ENCODE data around the gene ADTRP. TPM values are rescaled to one million over a fixed set of nuclear protein-coding genes. Genes with fewer than 3 reads are reported as not detected.

ADTRP gene
- total RNA-seq, 4 donors from 2014 or later = 0.66 to 0.92 TPM; not detected in 2

- H3K27me3 ChIP-seq = no peaks in the 10 kb centered on the region
- H3K27ac ChIP-seq (replicated peaks in 1 of 4) = no peak overlapping the region
- H3K9me3 ChIP-seq = no peaks in the 10 kb centered on the region
- TF ChIP-seq EP300 (IDR thresholded peaks at IDR 0.05) = no peak
- no peak for TF ChIP-seq CTCF (IDR thresholded peaks at IDR 0.05)
- TF ChIP-seq POLR2AphosphoS5 (IDR thresholded peaks at IDR 0.05) = no peak
- no peak for TF ChIP-seq POLR2A (IDR thresholded peaks at IDR 0.05; ENCODE audit: low read depth)
- no peak overlapping the region for H3K4me3 ChIP-seq
- H3K36me3 ChIP-seq = no peaks in the 10 kb centered on the region
- DNase-seq (ENCODE audit: extremely low spot score) = no peak
- intact Hi-C loops (cut with DNase I) = no loop called here
- peaks cover 0 to 11% (median 5%) of the 10 kb centered on the region in 4 donors for H3K4me1 ChIP-seq
- WGBS = 84% methylated on average over 4 of the region's 6 CpGs
Observed at GRCh38 chr6:11779329-11780096, 910 bp upstream of the ADTRP start.

GRCh38 chr6:11778036-11778435 is 567 bp downstream of the ADTRP start:
- Histone ChIP-seq H3K27ac (replicated peaks in 1 of 4) (no peak overlapping the region), H3K4me1 (peaks cover 0 to 11% (median 5%) of the 10 kb centered on the region in 4 donors), H3K27me3 (no peaks in the 10 kb centered on the region), H3K9me3 (no peaks in the 10 kb centered on the region), H3K36me3 (no peaks in the 10 kb centered on the region), H3K4me3 (no peak overlapping the region)
- DNase-seq (ENCODE audit: extremely low spot score) = no peak
- WGBS = 96% methylated on average over 2 of the region's 2 CpGs
- intact Hi-C loops (cut with DNase I) = no loop called here
- TF ChIP-seq POLR2A (IDR thresholded peaks at IDR 0.05; ENCODE audit: low read depth) (no peak), POLR2AphosphoS5 (IDR thresholded peaks at IDR 0.05) (no peak), EP300 (IDR thresholded peaks at IDR 0.05) (no peak), CTCF (IDR thresholded peaks at IDR 0.05) (no peak)

GRCh38 chr6:11775791-11776409 is 2.7 kb downstream of the ADTRP start:
- Histone ChIP-seq H3K27ac (replicated peaks in 1 of 4) (no peak overlapping the region), H3K36me3 (no peaks in the 10 kb centered on the region), H3K4me1 (peaks cover 8 to 16% (median 12%) of the 10 kb centered on the region in 4 donors), H3K9me3 (no peaks in the 10 kb centered on the region), H3K27me3 (no peaks in the 10 kb centered on the region), H3K4me3 (no peak overlapping the region)
- no peak for DNase-seq (ENCODE audit: extremely low spot score)
- TF ChIP-seq POLR2A (IDR thresholded peaks at IDR 0.05; ENCODE audit: low read depth) (no peak), CTCF (IDR thresholded peaks at IDR 0.05) (no peak), EP300 (IDR thresholded peaks at IDR 0.05) (no peak)
- 93% methylated on average over 8 of the region's 8 CpGs for WGBS
- intact Hi-C loops (cut with DNase I) = no loop called here

- Histone ChIP-seq H3K4me1 (peaks cover 15 to 25% (median 24%) of the 10 kb centered on the region in 4 donors), H3K27me3 (no peaks in the 10 kb centered on the region), H3K36me3 (no peaks in the 10 kb centered on the region), H3K9me3 (no peaks in the 10 kb centered on the region), H3K27ac (replicated peaks in 1 of 4) (no peak overlapping the region), H3K4me3 (no peak overlapping the region)
- intact Hi-C loops (cut with DNase I) = no loop called here
- TF ChIP-seq EP300 (IDR thresholded peaks at IDR 0.05) (no peak), POLR2AphosphoS5 (IDR thresholded peaks at IDR 0.05) (no peak)
- WGBS = 67% methylated on average over 4 of the region's 4 CpGs
- DNase-seq (ENCODE audit: extremely low spot score) = no peak
Observed at GRCh38 chr6:11774426-11774825, 4.2 kb downstream of the ADTRP start.

- no peak for DNase-seq (ENCODE audit: extremely low spot score)
- Histone ChIP-seq H3K9me3 (no peaks in the 10 kb centered on the region), H3K4me1 (peaks cover 15 to 21% (median 20%) of the 10 kb centered on the region in 4 donors), H3K4me3 (no peak overlapping the region), H3K36me3 (no peaks in the 10 kb centered on the region), H3K27ac (replicated peaks in 1 of 4) (no peak overlapping the region), H3K27me3 (no peaks in the 10 kb centered on the region)
- intact Hi-C loops (cut with DNase I) = no loop called here
- TF ChIP-seq POLR2AphosphoS5 (IDR thresholded peaks at IDR 0.05) (no peak), EP300 (IDR thresholded peaks at IDR 0.05) (no peak), CTCF (IDR thresholded peaks at IDR 0.05) (no peak), POLR2A (IDR thresholded peaks at IDR 0.05; ENCODE audit: low read depth) (no peak)
- WGBS = 94% methylated on average over 1 of the region's 2 CpGs
Observed at GRCh38 chr6:11773581-11773980, 5.0 kb downstream of the ADTRP start.

All from esophagus muscularis mucosa (tissue), 4 donors.